GM12872 (cell line): Measurements from ENCODE around the gene MED9.

ENCODE experiments used
- CTCF ChIP-seq: IDR thresholded peaks from 3 replicates; pipeline ENCODE4 v1.5.1; 2011; ENCODE audit warnings: low read depth, mild to moderate bottlenecking, low read length, moderate library complexity; ENCODE audit not compliant: insufficient read depth

MED9 gene

GRCh38 chr17:17481860-17482259 is 5.1 kb downstream of the MED9 start:
- TF ChIP-seq CTCF: no peak

- no peak for TF ChIP-seq CTCF
Observed at GRCh38 chr17:17484451-17484899, 7.7 kb downstream of the MED9 start.

GRCh38 chr17:17485420-17485819 is 8.6 kb downstream of the MED9 start:
- no peak for TF ChIP-seq CTCF

- no peak for TF ChIP-seq CTCF
Observed at GRCh38 chr17:17487998-17488397, 11.2 kb downstream of the MED9 start.

- no peak for TF ChIP-seq CTCF
Observed at GRCh38 chr17:17491031-17491471, 14.3 kb downstream of the MED9 start.

GRCh38 chr17:17491546-17491988 is 14.8 kb downstream of the MED9 start:
- TF ChIP-seq CTCF: no peak

GRCh38 chr17:17492085-17492484 is 15.3 kb downstream of the MED9 start:
- no peak for TF ChIP-seq CTCF
